DND-41 (cell line): ENCODE data around the gene DPF3.

ENCODE experiments used
- ATAC-seq: fragments of 200-7000 bp; cut with Tn5 transposase; 3 replicates; pipeline ENCODE4 v1.9.1; 2021; ENCODE audit warnings: low read depth; ENCODE audit not compliant: insufficient read depth
- DNase-seq: peaks from one replicate; pipeline ENCODE4 v3.0.0-alpha.2; 2020
- H2AFZ ChIP-seq: 2 replicates; pipeline ENCODE4 v1.6.0; 2012; ENCODE audit warnings: low read depth, low read length
- H3K27ac ChIP-seq: 2 replicates; pipeline ENCODE4 v1.5.1; 2012; ENCODE audit warnings: low read length, inconsistent platforms
- H3K27me3 ChIP-seq: fragments of 200-600 bp; sonication (generic); 2 replicates; pipeline ENCODE4 v1.6.0; 2012; ENCODE audit warnings: low read length, mild to moderate bottlenecking, inconsistent platforms; ENCODE audit not compliant: insufficient read depth, poor library complexity
- H3K36me3 ChIP-seq: 2 replicates; pipeline ENCODE4 v1.5.1; 2012; ENCODE audit warnings: low read length, inconsistent platforms; ENCODE audit not compliant: insufficient read depth
- H3K4me1 ChIP-seq: 2 replicates; pipeline ENCODE4 v1.5.1; 2012; ENCODE audit warnings: mild to moderate bottlenecking, low read length; ENCODE audit not compliant: insufficient read depth
- H3K4me2 ChIP-seq: 2 replicates; pipeline ENCODE4 v1.6.0; 2012; ENCODE audit warnings: mild to moderate bottlenecking, moderate library complexity, low read length, inconsistent platforms; ENCODE audit not compliant: insufficient read depth
- H3K4me3 ChIP-seq, 2 experiments: fragments of 200-600 bp in 1 of 2; shearing (Covaris generic) in 1 of 2; 2 replicates each; pipeline ENCODE4 v1.5.1; 2012 to 2016; ENCODE audit warnings: inconsistent platforms in 2 of 2, low read length in 2 of 2, mild to moderate bottlenecking in 2 of 2, low read depth in 1 of 2, moderate library complexity in 1 of 2
- H3K79me2 ChIP-seq: 2 replicates; pipeline ENCODE4 v1.6.0; 2012; ENCODE audit warnings: low read length, inconsistent platforms; ENCODE audit not compliant: insufficient read depth
- H3K9ac ChIP-seq: 2 replicates; pipeline ENCODE4 v1.6.0; 2012; ENCODE audit warnings: low read depth, mild to moderate bottlenecking, inconsistent platforms, low read length, moderate library complexity
- H3K9me3 ChIP-seq: 2 replicates; pipeline ENCODE4 v1.5.1; 2012; ENCODE audit warnings: low read length, moderate library complexity, mild to moderate bottlenecking, inconsistent platforms; ENCODE audit not compliant: insufficient read depth, severe bottlenecking
- H4K20me1 ChIP-seq: 2 replicates; pipeline ENCODE4 v1.6.0; 2012; ENCODE audit warnings: low read length; ENCODE audit not compliant: insufficient read depth
- EZH2 ChIP-seq: IDR thresholded peaks from 3 replicates; pipeline ENCODE4 v1.6.1; 2012; ENCODE audit warnings: borderline replicate concordance, low read depth, mild to moderate bottlenecking, moderate library complexity, low read length, inconsistent platforms; ENCODE audit not compliant: severe bottlenecking
- TF ChIP-seq, protein P1 (sequence below): IDR thresholded peaks from 2 replicates; pipeline ENCODE4 v1.5.1; 2012; ENCODE audit warnings: borderline replicate concordance, low read length, moderate library complexity, mild to moderate bottlenecking; ENCODE audit not compliant: poor library complexity, severe bottlenecking; ENCODE audit errors: extremely low read depth

DPF3 gene

DNA sequence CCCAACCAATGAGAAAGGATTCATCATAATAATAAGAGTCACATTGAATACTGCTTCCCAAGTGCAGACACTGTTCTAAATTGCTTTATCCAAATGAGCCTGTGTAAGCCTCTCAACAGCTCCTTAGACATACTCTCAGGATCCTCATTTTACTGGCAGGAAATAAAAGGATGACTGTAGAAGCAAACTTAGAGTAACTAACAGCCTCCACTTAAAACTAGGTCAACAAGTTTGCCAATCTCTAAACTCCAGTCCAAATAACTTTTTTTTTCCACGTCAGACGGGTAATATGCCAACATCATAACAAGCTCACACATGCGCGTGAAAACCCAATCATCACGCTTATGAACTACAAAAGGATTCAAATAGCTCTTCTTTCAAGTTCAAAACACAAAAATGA lies 15.3 kb upstream of the DPF3 start:
- Histone ChIP-seq H3K9ac (no peak overlapping the region), H3K4me1 (no peaks in the 10 kb centered on the region), H3K4me3 (no peak overlapping the region), H3K36me3 (no peaks in the 10 kb centered on the region), H3K9me3 (no peaks in the 10 kb centered on the region), H3K27me3 (peaks cover 5% of the 10 kb centered on the region), H4K20me1 (no peaks in the 10 kb centered on the region), H3K27ac (no peak overlapping the region), H3K79me2 (no peaks in the 10 kb centered on the region), H2AFZ (no peak overlapping the region), H3K4me2 (no peak overlapping the region)
- DNase-seq, result no peak
- ATAC-seq, result no peak
- TF ChIP-seq, protein P1, sequence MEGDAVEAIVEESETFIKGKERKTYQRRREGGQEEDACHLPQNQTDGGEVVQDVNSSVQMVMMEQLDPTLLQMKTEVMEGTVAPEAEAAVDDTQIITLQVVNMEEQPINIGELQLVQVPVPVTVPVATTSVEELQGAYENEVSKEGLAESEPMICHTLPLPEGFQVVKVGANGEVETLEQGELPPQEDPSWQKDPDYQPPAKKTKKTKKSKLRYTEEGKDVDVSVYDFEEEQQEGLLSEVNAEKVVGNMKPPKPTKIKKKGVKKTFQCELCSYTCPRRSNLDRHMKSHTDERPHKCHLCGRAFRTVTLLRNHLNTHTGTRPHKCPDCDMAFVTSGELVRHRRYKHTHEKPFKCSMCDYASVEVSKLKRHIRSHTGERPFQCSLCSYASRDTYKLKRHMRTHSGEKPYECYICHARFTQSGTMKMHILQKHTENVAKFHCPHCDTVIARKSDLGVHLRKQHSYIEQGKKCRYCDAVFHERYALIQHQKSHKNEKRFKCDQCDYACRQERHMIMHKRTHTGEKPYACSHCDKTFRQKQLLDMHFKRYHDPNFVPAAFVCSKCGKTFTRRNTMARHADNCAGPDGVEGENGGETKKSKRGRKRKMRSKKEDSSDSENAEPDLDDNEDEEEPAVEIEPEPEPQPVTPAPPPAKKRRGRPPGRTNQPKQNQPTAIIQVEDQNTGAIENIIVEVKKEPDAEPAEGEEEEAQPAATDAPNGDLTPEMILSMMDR, result no peak

DNA sequence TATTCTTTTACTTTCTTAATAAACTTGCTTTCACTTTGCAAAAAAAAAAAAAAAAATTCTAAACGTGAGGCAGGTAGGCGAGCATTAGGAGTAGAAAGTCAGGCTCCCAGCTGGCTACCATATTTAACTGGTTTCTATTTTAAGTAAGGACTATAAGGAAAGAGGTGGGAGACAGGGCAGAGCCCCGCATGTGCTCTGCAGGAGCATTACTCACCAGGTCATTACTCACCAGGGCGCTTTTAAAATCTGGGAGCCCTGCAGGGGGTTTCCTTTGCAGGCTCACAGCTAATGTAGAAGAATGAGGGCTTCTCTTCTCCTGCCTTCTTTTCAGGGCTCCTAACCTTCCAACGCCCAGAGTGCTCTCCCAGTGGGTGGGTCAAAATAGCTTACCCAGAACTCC lies 14.0 kb upstream of the DPF3 start:
- Histone ChIP-seq H3K27me3 (peaks cover 5% of the 10 kb centered on the region), H3K4me2 (no peak overlapping the region), H3K4me1 (no peaks in the 10 kb centered on the region), H3K4me3 (no peak overlapping the region), H2AFZ (no peak overlapping the region), H3K9me3 (no peaks in the 10 kb centered on the region), H3K9ac (no peak overlapping the region), H3K36me3 (no peaks in the 10 kb centered on the region), H3K79me2 (no peaks in the 10 kb centered on the region), H4K20me1 (no peaks in the 10 kb centered on the region), H3K27ac (no peak overlapping the region)
- ATAC-seq (no peak), DNase-seq (no peak)
- no peak for TF ChIP-seq EZH2
- TF ChIP-seq, protein P1, result no peak

DNA sequence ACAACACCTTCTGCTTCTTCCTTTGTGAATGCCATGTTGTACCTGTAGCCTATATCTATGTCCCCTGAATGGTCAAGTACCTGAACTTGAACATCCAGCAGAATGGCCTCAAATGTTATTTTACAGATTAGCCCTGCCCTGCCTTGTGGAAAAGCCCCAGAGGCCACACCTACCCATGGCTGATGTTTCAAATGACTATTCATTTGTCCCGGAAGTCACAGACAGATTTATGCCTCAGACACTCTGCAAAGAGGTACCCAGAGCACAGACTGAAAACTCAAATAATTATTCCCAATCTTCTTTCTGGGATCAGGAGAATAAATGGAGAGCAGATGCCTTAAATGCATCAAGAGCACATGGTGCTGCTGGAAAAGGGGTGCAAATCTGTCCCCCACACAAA lies 13.0 kb upstream of the DPF3 start:
- H3K79me2 ChIP-seq, result no peaks in the 10 kb centered on the region
- H3K4me1 ChIP-seq, result no peaks in the 10 kb centered on the region
- H2AFZ ChIP-seq, result no peak overlapping the region
- no peaks in the 10 kb centered on the region for H3K9me3 ChIP-seq
- DNase-seq (no peak), ATAC-seq (no peak)
- H4K20me1 ChIP-seq, result no peaks in the 10 kb centered on the region
- no peak overlapping the region for H3K4me2 ChIP-seq
- TF ChIP-seq, protein P1, result no peak
- no peak for TF ChIP-seq EZH2
- H3K27me3 ChIP-seq, result peaks cover 5% of the 10 kb centered on the region
- no peak overlapping the region for H3K4me3 ChIP-seq
- H3K9ac ChIP-seq, result no peak overlapping the region
- no peak overlapping the region for H3K27ac ChIP-seq
- H3K36me3 ChIP-seq, result no peaks in the 10 kb centered on the region

- no peaks in the 10 kb centered on the region for H3K9me3 ChIP-seq
- ATAC-seq, result no peak
- no peak overlapping the region for H3K4me2 ChIP-seq
- H2AFZ ChIP-seq, result no peak overlapping the region
- H3K4me1 ChIP-seq, result no peaks in the 10 kb centered on the region
- no peak overlapping the region for H3K27ac ChIP-seq
- no peaks in the 10 kb centered on the region for H3K79me2 ChIP-seq
- no peaks in the 10 kb centered on the region for H3K36me3 ChIP-seq
- DNase-seq, result no peak
- H3K27me3 ChIP-seq, result peaks cover 3% of the 10 kb centered on the region
- H4K20me1 ChIP-seq, result no peaks in the 10 kb centered on the region
- H3K4me3 ChIP-seq, result no peak overlapping the region
- H3K9ac ChIP-seq, result no peak overlapping the region
- TF ChIP-seq EZH2, result no peak
- TF ChIP-seq, protein P1, result no peak
Observed at GRCh38 chr14:72906316-72906715, 12.4 kb upstream of the DPF3 start.
